Neutrophil (primary cell): ENCODE results near the gene TMPRSS2.

Experiments used
- H3K27ac ChIP-seq: fragments of 200-600 bp; sonication (generic); 2 replicates; pipeline ENCODE4 v1.5.1; 2016; ENCODE audit warnings: mild to moderate bottlenecking, moderate library complexity
- H3K27me3 ChIP-seq: fragments of 200-600 bp; sonication (generic); 2 replicates; pipeline ENCODE4 v1.6.0; 2016; ENCODE audit warnings: mild to moderate bottlenecking
- H3K36me3 ChIP-seq: fragments of 200-600 bp; sonication (generic); 2 replicates; pipeline ENCODE4 v1.5.1; 2017
- H3K4me1 ChIP-seq, 2 experiments: fragments of 200-600 bp in 1 of 2; sonication (generic) in 1 of 2; 1 replicate in 1 of 2; 2 replicates in 1 of 2; pipeline versions ENCODE4 v1.5.1 to v1.6.1; 2013 to 2016; ENCODE audit warnings: low read depth in 1 of 2, low read length in 1 of 2, mild to moderate bottlenecking in 1 of 2, moderate library complexity in 1 of 2; ENCODE audit not compliant: control insufficient read depth in 1 of 2, insufficient read depth in 1 of 2
- H3K4me3 ChIP-seq, 2 experiments: fragments of 200-600 bp in 1 of 2; sonication (generic) in 1 of 2; 1 replicate in 1 of 2; 2 replicates in 1 of 2; pipeline ENCODE4 v1.5.1; 2013 to 2016; ENCODE audit warnings: low read depth in 1 of 2, low read length in 1 of 2, mild to moderate bottlenecking in 1 of 2, moderate library complexity in 1 of 2
- H3K9me3 ChIP-seq: fragments of 200-600 bp; sonication (generic); 2 replicates; pipeline ENCODE4 v1.5.1; 2016
- TF ChIP-seq, protein P1 (sequence below): fragments of 200-600 bp; sonication (generic); IDR thresholded peaks from 2 replicates; pipeline ENCODE4 v1.5.1; 2016; ENCODE audit warnings: antibody characterized with exemption

Gene TMPRSS2

DNA sequence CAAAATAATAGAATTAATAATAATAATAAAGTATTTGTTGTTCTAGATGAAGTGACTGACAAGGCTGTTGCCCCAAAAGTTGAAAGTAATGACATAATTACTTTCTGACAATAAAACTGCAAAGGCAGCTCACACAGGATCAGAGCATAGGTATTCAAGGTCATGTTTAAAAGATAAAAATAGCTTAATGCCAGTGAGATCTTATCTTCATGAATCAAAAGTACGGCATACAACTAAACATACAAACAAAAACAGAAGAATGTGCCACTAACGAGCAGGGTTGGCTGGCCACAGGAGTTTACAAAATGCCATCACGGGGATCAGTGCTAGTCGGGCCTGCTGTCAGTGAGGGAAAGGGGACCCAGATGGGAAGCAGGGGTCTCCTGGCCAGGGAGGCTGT, 22.4 kb upstream of the TMPRSS2 start:
- H3K9me3 ChIP-seq, result no peaks in the 10 kb centered on the region
- TF ChIP-seq, protein P1, sequence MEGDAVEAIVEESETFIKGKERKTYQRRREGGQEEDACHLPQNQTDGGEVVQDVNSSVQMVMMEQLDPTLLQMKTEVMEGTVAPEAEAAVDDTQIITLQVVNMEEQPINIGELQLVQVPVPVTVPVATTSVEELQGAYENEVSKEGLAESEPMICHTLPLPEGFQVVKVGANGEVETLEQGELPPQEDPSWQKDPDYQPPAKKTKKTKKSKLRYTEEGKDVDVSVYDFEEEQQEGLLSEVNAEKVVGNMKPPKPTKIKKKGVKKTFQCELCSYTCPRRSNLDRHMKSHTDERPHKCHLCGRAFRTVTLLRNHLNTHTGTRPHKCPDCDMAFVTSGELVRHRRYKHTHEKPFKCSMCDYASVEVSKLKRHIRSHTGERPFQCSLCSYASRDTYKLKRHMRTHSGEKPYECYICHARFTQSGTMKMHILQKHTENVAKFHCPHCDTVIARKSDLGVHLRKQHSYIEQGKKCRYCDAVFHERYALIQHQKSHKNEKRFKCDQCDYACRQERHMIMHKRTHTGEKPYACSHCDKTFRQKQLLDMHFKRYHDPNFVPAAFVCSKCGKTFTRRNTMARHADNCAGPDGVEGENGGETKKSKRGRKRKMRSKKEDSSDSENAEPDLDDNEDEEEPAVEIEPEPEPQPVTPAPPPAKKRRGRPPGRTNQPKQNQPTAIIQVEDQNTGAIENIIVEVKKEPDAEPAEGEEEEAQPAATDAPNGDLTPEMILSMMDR, result no peak
- no peak overlapping the region for H3K4me3 ChIP-seq
- H3K27ac ChIP-seq, result no peak overlapping the region
- H3K36me3 ChIP-seq, result no peaks in the 10 kb centered on the region
- no peaks in the 10 kb centered on the region for H3K4me1 ChIP-seq
- H3K27me3 ChIP-seq, result peaks cover 3% of the 10 kb centered on the region

DNA sequence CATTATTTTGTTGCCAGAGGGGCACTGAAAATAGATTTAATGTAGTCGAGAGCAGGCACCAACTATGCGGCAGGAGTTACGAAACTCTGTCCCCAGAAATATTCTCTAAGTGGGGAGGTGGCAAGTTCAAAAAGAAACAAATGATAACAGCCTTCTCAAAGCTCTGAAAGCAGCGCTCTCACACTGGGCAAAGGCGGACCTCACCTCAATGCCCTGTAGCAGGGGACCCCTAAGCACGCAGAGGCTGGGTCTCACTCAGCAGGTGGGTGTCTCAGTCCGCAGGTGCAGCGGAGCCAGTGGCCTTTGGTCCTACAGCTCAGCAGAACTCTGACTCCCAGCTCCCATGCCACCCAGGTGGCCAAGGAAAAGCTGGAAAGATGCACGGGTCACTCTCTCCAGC, 21.8 kb upstream of the TMPRSS2 start:
- no peaks in the 10 kb centered on the region for H3K36me3 ChIP-seq
- TF ChIP-seq, protein P1, result no peak
- H3K9me3 ChIP-seq, result no peaks in the 10 kb centered on the region
- H3K27ac ChIP-seq, result no peak overlapping the region
- H3K27me3 ChIP-seq, result peaks cover 3% of the 10 kb centered on the region
- H3K4me1 ChIP-seq, result no peaks in the 10 kb centered on the region
- H3K4me3 ChIP-seq, result no peak overlapping the region

DNA sequence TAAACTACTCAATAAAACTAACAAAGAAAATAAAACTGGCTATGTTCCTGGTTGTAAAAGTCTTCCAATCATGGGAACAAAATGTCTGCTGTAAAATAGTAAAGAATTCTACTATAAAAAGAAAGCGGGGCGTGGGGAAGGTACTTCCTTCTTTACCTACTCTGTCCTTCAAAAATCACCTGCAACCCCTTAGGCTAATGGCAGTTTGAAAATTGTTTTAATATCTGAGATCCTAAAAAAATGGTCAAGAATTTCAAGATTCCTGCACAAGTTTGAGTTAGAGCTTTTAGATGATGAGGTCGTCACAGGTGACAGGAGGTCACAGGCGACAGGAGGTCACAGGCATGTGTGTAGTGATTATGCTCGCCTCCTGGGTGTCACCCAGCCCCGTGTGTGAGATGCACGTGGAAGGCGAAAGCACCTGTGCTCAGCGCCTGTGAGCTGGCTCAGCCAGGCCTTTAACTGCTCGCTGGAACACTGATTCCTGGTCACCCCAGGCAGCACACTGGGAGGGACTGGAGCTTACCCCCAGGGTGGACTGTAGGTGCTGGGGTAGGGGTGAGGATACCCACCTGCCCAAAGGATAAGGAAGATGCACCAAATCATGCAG, 18.6 kb upstream of the TMPRSS2 start:
- Histone ChIP-seq H3K27ac (no peak overlapping the region), H3K27me3 (peaks cover 4% of the 10 kb centered on the region)

DNA sequence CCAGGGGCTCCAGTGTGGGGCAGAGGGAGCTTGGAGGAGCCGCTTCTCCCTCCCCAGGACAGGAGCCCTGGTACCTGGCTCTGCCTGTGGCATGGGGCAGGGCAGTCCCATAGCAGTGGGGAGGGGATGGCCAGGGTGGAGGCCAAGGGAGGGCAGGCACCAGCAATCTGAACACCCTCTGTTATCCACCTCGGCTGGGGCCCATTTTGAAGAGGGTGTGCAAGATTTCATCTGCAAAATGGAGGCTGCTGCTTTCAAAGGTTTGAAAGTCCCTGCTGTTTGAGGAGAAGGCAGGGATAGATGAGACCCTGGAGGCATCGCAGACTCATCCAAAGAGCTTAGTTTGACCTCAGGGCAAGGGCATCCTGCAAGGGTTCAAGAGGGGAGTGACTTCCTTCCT, 15.2 kb upstream of the TMPRSS2 start:
- Histone ChIP-seq H3K9me3 (no peaks in the 10 kb centered on the region), H3K4me3 (no peak overlapping the region), H3K36me3 (no peaks in the 10 kb centered on the region), H3K27me3 (peaks cover 16% of the 10 kb centered on the region), H3K4me1 (no peaks in the 10 kb centered on the region), H3K27ac (no peak overlapping the region)
- TF ChIP-seq, protein P1, result no peak

More for the DNA sequence above, 18.6 kb upstream of the TMPRSS2 start:
- no peaks in the 10 kb centered on the region for H3K9me3 ChIP-seq
- no peaks in the 10 kb centered on the region for H3K36me3 ChIP-seq
- H3K4me1 ChIP-seq, result no peaks in the 10 kb centered on the region
- TF ChIP-seq, protein P1, result no peak
- H3K4me3 ChIP-seq, result no peak overlapping the region

DNA sequence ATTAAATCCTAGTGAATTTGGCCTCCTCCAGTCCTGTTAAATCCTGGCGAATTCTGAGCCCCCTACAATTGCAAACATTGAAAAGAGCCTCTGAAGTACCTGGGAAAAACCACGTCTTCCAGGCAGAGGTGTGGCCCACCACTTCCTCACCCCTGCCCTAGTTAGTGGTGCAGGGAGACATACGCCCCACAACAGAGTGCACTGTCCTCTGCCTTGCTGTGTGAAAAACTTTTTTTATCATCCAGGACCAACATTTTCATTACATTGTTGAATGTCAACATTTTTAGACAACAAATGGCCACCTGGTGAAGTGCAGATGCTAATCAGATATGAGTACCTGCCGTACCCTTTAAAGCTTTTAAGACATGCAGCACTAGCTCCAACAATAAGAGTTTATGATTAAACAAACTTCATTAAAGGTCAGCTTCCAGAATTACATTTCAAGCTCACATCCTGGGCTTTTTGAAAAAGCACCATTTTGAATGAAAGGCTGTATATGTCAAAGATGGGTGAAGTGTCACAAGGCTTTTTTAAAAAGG, 13.6 kb upstream of the TMPRSS2 start:
- Histone ChIP-seq H3K4me1 (no peaks in the 10 kb centered on the region), H3K36me3 (no peaks in the 10 kb centered on the region), H3K27me3 (peaks cover 16% of the 10 kb centered on the region), H3K9me3 (no peaks in the 10 kb centered on the region), H3K4me3 (no peak overlapping the region), H3K27ac (no peak overlapping the region)
- TF ChIP-seq, protein P1, result no peak
